ENCODE measurements around the gene VPS41.
"Not testable (repeated sequence)": the region's sequence is repeated elsewhere in the genome, so short reads cannot be mapped to it uniquely, and the experiment has no call there.

The VPS41 gene

GRCh38 chr7:38908759-38909335 is at the start of gene VPS41:
Gene VPS41, minus strand, starts transcription at chr7:38909191. Its CDS starts 17 bp downstream, at chr7:38909174.
- peak; percentile 83 to 87 for DNase-seq
- peak; percentile 67 for TF ChIP-seq POLR2A (IDR thresholded peaks at IDR 0.05; ENCODE audit: low read length)
- no peak for TF ChIP-seq GATA1 (IDR thresholded peaks at IDR 0.05; ENCODE audit: low read depth, low read length)

DNA sequence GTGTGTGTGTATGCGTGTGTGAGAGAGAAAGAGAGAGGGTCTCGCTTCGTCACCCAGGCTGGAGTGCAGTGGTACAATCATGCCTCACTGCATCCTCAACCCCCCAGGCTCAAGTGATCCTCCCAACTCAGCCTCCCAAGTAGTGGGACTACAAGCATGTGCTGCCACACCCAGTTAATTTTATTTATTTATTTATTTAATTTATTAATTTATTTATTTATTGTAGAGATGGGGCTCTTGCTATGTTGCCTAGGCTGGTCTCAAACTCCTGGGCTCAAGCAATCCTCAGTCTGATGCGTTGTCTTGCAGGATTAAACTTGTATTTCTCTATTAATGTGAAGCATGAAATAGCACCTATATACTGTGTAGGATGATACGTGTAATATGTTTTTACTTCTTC is 46.9 kb upstream of the VPS41 start:
- no peak for DNase-seq
- no peak for TF ChIP-seq GATA1 (IDR thresholded peaks at IDR 0.05; ENCODE audit: low read depth, low read length)
- TF ChIP-seq POLR2A (IDR thresholded peaks at IDR 0.05; ENCODE audit: low read length): no peak

DNA sequence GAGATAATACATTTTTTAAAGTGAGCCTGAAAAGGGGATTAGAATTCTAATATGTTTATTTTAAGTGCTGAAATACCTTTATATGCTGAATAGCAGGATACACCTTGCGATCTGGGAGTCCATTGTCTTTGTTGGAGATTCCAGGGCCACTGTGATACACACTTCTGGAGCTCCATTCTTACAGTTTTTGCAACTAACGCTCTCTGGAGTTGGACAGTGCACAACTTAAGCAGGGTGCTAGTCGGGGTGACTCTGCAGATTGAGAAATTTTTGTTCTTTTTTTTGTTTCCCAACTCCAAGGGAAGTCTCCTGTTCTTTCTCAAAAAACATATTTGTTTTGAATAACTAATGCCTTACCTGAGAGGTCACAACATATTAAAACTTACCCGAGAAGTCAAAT is 45.0 kb upstream of the VPS41 start:
- no peak for TF ChIP-seq POLR2A (IDR thresholded peaks at IDR 0.05; ENCODE audit: low read length)
- TF ChIP-seq GATA1 (IDR thresholded peaks at IDR 0.05; ENCODE audit: low read depth, low read length): no peak
- no peak for DNase-seq

GRCh38 chr7:38953227-38953626 is 44.2 kb upstream of the VPS41 start:
- DNase-seq: no peak

GRCh38 chr7:38951213-38951612 is 42.2 kb upstream of the VPS41 start:
- DNase-seq: no peak
- TF ChIP-seq POLR2A (IDR thresholded peaks at IDR 0.05; ENCODE audit: low read length) (no peak), GATA1 (IDR thresholded peaks at IDR 0.05; ENCODE audit: low read depth, low read length) (no peak)

More at GRCh38 chr7:38953227-38953626, 44.2 kb upstream of the VPS41 start:
- TF ChIP-seq POLR2A (IDR thresholded peaks at IDR 0.05; ENCODE audit: low read length) (no peak), GATA1 (IDR thresholded peaks at IDR 0.05; ENCODE audit: low read depth, low read length) (no peak)

DNA sequence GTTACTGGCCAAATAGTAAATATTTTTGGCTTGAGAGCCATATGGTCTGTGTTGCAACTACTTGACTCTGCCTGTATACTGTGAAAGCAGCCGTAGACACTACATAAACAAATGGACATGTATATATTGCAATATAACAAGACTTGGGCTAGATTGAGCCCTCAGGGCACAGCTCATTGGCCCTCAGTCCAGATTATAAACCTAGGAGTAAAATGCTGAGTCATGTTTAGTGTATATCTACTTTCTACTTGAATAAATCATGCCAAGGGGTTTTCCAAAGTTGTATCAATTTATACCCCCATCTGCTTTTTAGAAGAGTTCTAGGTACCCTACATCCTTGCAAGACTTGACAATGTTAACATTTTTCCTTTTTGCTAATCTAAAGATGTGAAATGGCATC is 41.3 kb upstream of the VPS41 start:
- DNase-seq: peak in 1 of 2 experiments; percentile 8
- TF ChIP-seq POLR2A (IDR thresholded peaks at IDR 0.05; ENCODE audit: low read length) (no peak), GATA1 (IDR thresholded peaks at IDR 0.05; ENCODE audit: low read depth, low read length) (no peak)

DNA sequence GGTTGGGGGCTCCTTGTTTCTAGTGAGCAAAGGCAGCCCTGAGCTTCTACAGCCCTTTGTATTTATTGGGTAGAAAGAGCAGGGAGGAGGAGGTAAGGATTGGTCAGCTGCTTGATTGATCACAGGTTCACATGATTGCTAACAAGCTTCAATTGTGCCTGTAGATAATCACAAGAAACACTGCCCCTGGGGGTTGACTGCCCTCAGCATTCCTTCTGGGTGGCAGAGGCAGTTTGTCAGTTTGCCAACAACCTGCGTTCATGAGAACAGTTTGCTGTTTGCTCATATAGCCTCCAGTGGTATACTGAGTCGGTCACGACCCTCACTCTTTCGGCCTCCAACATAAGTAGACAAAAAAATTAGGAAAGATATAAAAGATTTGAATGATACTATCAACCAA is 38.5 kb upstream of the VPS41 start:
- DNase-seq: not testable (repeated sequence)

DNA sequence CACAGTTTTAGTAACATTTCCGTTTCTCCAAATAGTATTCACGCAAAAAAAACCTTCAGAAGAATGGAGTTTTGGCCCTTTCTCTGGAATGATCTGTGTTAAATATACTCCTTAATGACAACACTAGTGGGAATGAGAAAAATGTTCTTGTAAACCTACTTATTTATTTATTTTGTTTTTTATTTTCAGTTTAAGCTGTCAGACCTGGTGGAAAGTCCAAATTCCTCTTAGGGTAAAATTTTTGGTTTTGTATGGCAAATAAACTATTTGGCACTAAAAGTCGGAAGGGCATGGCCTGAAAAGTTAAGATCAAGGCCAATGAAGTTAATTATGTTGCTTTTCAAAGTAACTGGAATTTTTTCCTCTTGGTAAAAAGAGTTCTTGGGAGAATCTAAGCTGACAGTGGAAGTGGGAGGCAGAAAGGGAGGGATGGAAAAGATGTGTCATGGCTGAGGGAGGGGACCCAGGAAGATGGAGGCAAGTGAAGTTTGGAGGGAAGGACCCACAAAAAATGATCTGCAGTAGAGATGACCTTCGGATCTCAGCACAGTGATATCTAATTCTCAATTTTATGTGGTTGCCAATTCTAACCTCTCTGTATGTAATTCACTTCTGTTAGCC is 33.5 kb upstream of the VPS41 start:
- no peak for DNase-seq
- no peak for TF ChIP-seq POLR2A (IDR thresholded peaks at IDR 0.05; ENCODE audit: low read length)

DNA sequence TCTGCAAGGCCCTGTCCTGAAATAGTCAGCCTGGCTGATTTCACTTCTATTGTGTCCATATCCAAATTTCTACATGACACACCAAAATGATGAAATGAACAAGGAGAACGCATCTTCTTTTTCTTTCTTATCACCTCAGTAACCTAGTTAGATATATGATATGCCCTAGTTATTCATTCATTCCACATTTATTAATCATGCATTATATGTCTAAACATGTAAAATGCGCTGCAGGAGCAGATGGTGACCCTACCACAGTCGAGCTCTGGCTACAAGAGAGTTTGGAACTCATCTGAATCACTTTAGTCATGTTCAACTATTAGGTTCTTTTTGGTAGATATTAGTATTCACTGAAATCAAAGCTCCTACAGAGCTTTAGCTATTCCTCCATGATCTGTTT is 31.8 kb upstream of the VPS41 start:
- no peak for DNase-seq

GRCh38 chr7:38938589-38938988 is 29.6 kb upstream of the VPS41 start:
- no peak for DNase-seq
- no peak for TF ChIP-seq POLR2A (IDR thresholded peaks at IDR 0.05; ENCODE audit: low read length)
- no peak for TF ChIP-seq GATA1 (IDR thresholded peaks at IDR 0.05; ENCODE audit: low read depth, low read length)

More for the DNA sequence above, 31.8 kb upstream of the VPS41 start:
- TF ChIP-seq GATA1 (IDR thresholded peaks at IDR 0.05; ENCODE audit: low read depth, low read length): no peak
- TF ChIP-seq POLR2A (IDR thresholded peaks at IDR 0.05; ENCODE audit: low read length): no peak

- no peak for DNase-seq
- TF ChIP-seq POLR2A (IDR thresholded peaks at IDR 0.05; ENCODE audit: low read length) (no peak), GATA1 (IDR thresholded peaks at IDR 0.05; ENCODE audit: low read depth, low read length) (no peak)
Observed at GRCh38 chr7:38938001-38938485, 29.1 kb upstream of the VPS41 start.

DNA sequence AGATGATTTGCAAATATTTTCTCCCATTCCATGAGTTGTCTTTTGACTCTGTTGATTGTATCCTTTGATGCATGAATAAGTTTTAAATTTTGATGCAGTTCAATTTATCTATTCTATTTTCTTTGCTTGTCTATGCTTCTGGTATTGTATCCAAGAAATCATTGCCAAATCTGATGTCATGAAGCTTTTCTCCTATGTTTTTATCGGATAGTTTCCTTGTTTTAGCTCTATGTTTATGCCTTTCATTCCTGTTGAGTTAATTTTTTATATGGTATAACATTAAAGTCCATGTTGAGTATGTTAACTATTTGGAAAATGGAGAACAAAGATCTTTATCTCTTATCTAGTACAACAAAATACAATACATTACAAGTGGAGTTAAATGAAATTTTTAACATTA is 27.6 kb upstream of the VPS41 start:
- no peak for TF ChIP-seq GATA1 (IDR thresholded peaks at IDR 0.05; ENCODE audit: low read depth, low read length)
- TF ChIP-seq POLR2A (IDR thresholded peaks at IDR 0.05; ENCODE audit: low read length): no peak
- no peak for DNase-seq

- TF ChIP-seq GATA1 (IDR thresholded peaks at IDR 0.05; ENCODE audit: low read depth, low read length) (no peak), POLR2A (IDR thresholded peaks at IDR 0.05; ENCODE audit: low read length) (no peak)
- DNase-seq: no peak
Observed at GRCh38 chr7:38934536-38934935, 25.5 kb upstream of the VPS41 start.

DNA sequence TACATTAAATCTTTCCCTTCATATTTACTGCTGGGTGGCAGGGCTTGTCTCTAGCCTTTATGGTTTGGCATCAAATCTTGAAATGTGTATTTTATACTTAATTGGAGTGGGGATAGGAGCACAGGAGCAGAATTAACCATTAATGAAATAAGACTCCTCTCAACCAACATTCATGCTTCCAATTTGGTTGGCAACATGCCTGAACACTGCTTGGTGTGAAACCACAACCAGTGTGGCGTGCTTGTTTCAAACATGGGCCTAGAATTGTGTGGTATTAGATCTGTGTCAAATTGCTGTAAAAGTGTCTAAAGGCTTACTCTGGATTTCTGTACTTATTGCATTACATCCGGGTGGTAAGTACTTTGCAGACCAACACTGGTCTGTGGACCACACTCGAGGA is 25.1 kb upstream of the VPS41 start:
- DNase-seq: no peak
- TF ChIP-seq POLR2A (IDR thresholded peaks at IDR 0.05; ENCODE audit: low read length) (no peak), GATA1 (IDR thresholded peaks at IDR 0.05; ENCODE audit: low read depth, low read length) (no peak)

- DNase-seq: peak; percentile 58 to 78
- TF ChIP-seq GATA1 (IDR thresholded peaks at IDR 0.05; ENCODE audit: low read depth, low read length): no peak
- TF ChIP-seq POLR2A (IDR thresholded peaks at IDR 0.05; ENCODE audit: low read length): no peak
Observed at GRCh38 chr7:38932509-38933168, 23.6 kb upstream of the VPS41 start.

Data from erythroblast (primary cell).